Spleen (tissue), 7 donors: ENCODE measurements around the gene CXorf49.
"Not testable (repeated sequence)": the region's sequence is repeated elsewhere in the genome, so short reads cannot be mapped to it uniquely, and the experiment has no call there.

Experiments
- POLR2A ChIP-seq, 3 donors: fragments of 450-650 bp; IDR thresholded peaks; one replicate each; pipeline ENCODE4 v1.5.1; 2017; ENCODE audit warnings: antibody characterized with exemption in 3 of 3, mild to moderate bottlenecking in 1 of 3
- TF ChIP-seq, protein P1 (sequence below), 11 experiments: fragments of 200-600 bp in 7 of 11; fragments of 450-650 bp in 4 of 11; sonication (generic) in 4 of 11; IDR thresholded peaks in 8 of 11; conservative IDR thresholded peaks in 3 of 11; 1 replicate in 7 of 11; 2 replicates in 4 of 11; pipeline versions ENCODE4 v1.4.0 to v1.8.0; 2016 to 2021; ENCODE audit warnings: antibody characterized with exemption in 11 of 11, inconsistent platforms in 4 of 11, mild to moderate bottlenecking in 1 of 11
- donor health status: DM: no; HTN: no; CAD: no; lungs with moderate emphysema.
- donor health status: DM: no; HTN: no; CAD: no.
- donor health status: DM: no; HTN: no; CAD: no.

GRCh38 chrX:71669947-71670346 is 48.1 kb downstream of the CXorf49 start:
- TF ChIP-seq, protein P1, sequence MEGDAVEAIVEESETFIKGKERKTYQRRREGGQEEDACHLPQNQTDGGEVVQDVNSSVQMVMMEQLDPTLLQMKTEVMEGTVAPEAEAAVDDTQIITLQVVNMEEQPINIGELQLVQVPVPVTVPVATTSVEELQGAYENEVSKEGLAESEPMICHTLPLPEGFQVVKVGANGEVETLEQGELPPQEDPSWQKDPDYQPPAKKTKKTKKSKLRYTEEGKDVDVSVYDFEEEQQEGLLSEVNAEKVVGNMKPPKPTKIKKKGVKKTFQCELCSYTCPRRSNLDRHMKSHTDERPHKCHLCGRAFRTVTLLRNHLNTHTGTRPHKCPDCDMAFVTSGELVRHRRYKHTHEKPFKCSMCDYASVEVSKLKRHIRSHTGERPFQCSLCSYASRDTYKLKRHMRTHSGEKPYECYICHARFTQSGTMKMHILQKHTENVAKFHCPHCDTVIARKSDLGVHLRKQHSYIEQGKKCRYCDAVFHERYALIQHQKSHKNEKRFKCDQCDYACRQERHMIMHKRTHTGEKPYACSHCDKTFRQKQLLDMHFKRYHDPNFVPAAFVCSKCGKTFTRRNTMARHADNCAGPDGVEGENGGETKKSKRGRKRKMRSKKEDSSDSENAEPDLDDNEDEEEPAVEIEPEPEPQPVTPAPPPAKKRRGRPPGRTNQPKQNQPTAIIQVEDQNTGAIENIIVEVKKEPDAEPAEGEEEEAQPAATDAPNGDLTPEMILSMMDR (IDR thresholded peaks at IDR 0.05 in 8 of 11, conservative IDR thresholded peaks at IDR 0.05 in 3 of 11) = peak in 7 of 11 experiments; percentile 29 to 42 (median 31)
- not testable (repeated sequence) for TF ChIP-seq POLR2A (IDR thresholded peaks at IDR 0.05)
